Activated T-cell treated with anti-CD3 and anti-CD28 coated beads for 1 hour (primary cell): ENCODE data around the gene KCNK4.
"Not testable (repeated sequence)": the region's sequence is repeated elsewhere in the genome, so short reads cannot be mapped to it uniquely, and the experiment has no call there.

Experiments used
- DNase-seq: peaks from one replicate; pipeline ENCODE4 v3.0.0-alpha.2; 2020; ENCODE audit warnings: low read depth

The KCNK4 gene

DNA sequence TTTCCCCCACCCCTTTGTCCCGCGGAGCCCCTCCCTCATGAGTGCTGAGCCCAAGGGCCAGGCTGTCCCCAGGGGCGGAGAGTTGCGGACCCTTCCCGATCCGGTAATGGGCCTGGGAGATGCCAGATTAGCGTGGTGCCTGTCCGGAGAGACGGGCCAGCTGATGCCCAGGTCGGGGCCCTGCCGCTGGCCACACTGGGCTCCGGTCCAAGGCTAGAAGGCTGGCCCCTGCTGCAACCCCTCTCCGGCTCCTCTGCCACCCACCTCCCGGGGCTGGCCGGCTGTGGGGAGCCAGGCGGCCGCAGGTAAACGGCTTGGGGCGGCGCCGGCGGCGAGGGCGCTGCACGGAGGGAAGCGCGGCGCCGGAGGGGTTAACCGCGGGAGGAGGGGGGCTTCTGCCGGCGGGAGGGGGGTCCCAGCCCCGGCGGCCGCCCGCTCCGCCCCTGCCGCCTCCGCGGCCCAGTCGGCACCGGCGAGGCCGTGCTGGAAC is at the start of gene KCNK4:
KCNK4 (plus strand) TSS at position 41 of the 490 bp plus-strand sequence. CDS start 1,717 bp downstream, outside the sequence.
- no peak for DNase-seq

DNA sequence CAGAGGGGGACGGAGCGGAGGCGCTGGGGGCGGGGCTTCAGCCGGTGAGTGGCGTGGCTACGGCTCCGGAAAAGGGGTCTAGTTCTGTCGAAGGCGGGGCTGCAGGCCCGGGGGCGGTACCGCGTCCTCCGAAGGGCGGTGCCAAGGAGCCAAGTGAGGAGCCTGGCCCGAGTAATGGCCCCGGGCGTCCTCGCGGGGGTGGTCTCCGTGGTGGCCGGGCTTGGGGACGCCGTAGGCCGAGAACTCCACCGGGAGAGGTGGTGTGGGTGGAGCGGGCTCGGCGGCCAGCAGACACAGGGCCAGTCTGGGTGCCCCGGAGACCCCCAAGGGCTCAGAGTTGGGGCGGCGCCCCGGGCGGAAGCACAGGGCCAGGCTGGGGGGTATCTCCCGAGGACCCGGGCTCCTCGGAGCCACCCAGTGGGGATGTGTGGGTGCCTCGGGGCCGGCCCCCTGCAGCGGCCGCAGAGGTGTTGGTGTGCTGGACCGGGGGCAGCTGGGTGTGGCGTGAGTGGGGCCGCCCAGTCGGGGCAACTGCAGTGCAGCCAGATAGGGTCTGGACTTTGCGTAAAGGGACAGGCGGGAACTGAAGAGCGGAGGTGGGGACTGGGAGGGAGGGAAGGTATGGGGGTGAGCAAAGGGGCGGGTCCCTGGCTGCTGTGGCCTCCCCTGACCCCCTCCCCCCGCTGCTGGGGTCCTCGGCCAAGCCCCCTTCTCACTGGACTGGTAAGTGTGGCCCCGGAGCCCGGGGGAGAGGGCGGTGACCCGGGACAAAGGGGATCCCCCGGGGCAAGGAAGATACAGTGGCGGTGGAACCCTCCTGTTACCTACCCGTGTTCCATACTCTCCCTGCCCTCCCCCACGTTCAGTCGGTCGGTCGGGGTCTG is 49.4 kb upstream of the KCNK4 start:
- no peak for DNase-seq

- DNase-seq, result no peak
Measured at GRCh38 chr11:64243236-64243854, 47.8 kb upstream of the KCNK4 start.

DNA sequence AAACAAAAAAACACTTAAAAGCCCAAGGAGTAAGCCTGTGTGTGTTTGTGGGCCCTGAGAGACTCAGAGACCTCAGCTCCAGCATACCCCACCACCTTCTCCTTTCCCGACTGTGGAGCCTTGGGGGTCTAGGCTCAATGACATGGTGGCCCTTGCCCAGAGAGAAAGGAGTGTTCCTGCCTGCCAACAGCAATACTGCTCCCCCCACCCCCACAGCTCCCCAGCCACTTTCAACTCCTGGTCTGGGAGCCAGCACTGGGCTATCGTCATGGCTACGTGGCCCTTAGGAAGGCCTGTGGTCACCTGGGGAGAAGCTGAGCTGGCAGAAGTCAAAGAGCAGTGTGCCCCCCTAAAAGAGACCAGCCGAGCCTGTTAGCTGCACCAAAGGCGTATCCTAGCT is 47.0 kb upstream of the KCNK4 start:
- no peak for DNase-seq

DNA sequence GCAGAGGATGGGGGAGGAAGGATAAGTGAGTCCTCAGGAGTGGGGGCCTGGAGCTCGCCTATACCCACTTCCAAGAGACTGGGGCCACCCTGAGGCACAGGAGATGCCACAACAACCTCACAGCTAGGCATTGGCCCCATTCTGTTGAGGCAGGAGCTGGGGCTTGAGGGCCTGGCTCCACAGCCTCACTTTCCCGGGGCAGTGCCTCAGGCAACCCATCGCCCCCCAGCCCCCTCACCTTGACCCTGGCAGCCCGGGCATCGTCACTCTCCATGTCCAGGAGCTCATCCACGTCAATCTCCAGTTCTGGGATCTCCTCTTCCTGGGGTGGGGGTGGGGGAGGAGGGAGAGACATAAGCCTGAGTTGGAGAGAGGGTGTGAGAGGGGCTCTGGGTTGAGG is 46.1 kb upstream of the KCNK4 start:
- no peak for DNase-seq

GRCh38 chr11:64245401-64245796 is 45.7 kb upstream of the KCNK4 start:
- DNase-seq, result peak; percentile 51

GRCh38 chr11:64245797-64246620 is 45.1 kb upstream of the KCNK4 start:
- DNase-seq, result peak; percentile 53

DNA sequence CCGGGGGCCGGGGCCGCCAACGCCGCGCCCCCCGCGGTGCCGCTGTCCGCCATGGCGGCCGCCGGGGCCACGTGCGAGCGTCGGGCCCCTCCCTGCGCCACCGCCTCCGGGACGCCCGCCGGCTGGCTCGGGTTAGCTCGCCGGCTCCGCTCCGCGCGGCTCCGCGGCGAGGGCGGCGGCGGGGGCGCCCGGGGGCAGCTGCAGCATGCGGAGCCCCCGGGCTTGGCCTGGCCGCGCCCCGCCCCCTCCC is 44.6 kb upstream of the KCNK4 start:
- not testable (repeated sequence) for DNase-seq

DNA sequence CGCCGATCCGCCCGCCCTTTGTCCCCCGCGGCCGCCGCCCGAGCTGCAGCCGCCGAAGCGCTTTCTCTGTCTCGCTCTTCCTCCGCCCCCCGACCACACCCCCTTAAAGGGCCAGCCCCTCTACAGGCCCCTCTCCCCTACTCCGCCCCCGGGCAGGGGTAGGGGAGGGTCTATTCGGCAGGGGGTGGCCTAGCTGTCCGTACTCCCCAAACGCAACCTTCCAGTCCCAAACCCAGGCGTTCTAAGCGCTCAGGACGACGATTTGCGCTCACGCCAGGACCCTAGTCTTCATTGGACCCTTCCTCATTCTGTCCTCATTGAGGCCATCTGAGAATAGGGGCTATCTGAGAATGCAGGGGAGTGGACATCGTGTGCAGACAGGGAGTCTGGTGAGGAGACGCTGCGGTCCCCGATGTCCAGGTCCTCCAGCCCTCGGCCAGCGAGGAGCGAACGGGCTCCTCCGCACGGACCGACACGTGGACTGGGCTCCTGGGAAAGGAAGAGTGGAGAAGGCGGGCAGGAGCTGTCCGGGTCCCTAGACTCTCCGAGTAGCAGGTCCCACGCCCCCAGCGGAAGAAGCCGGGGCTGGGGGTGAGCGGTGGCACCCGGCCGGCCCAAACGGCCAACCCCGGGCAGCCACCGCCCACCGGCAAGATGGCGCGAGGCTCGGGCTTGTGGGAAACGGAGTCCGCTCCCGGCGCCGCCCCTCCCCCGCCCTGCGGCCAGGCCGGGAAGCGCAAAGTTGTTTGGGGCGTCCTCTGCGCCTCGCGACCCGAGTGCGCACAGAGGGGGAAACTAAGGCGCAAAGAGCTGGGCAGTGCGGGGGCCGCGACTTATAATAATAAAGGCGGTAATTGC is 44.0 kb upstream of the KCNK4 start, which contains the start of gene PPP1R14B:
PPP1R14B (minus strand) TSS at position 73 of the 858 bp plus-strand sequence. CDS start 270 bp downstream, outside the sequence.
- DNase-seq, result peak; percentile 74

GRCh38 chr11:64247729-64248531 is 43.2 kb upstream of the KCNK4 start:
- no peak for DNase-seq

DNA sequence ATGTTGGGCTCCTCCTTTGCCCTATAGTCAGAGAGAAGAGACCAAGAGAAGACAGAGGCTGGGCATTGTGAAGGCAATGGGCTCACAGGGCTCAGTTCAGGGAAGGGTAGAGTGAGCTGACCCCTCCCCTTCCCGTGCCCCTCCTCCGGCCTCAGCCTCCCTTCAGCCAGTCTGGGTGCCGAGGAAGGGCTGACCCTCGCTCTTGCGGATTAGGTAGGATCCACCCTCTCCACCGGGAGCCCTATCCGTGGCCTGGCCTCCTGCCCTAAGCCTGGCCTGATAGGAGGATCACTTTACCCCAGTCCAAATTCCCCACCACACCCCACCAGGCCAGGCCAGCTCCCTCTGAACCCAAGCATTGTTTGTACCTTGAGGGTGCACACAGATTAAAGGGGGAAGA is 42.5 kb upstream of the KCNK4 start:
- no peak for DNase-seq

GRCh38 chr11:64249038-64249437 is 42.1 kb upstream of the KCNK4 start:
- no peak for DNase-seq

DNA sequence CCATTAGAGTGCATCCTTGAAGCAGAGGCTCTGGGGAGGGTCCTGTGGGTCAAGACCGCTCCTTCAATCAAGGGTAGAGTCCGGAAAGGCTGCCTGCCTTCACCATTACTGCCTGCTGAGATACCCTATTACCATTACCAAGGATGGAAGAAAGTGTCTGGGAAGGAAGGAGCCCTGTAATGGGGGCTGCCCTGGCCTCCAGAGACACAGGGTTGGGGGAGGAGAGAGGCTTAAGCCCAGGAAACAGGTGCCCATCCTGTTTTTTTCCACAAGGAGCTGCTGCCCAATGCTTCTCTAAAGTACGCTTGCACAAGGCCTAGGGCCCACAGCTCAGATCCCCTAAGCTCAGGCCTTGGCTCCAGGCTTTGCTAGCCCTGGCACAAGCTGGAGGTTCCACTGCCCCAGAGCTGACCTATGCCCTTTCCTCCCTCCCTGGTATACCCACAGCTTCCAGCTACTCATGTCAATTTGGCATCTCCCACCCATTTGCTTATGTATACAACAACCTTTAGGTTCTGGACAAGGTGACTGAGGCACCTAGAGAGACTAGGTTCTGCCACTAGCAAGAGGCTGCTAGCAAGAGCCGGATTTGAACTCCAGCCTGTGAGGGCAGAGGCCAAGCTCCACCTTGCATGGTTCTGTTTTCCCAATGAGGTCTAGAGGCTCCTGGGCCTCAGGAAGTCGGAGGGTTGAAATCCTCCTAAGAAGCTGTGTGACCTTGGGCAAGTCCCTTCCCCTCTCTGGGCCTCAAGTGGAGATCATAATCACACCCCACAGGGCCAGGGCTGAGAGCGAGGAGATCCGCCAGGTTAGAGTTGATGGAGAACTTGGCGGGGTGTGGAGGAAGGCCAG is 41.3 kb upstream of the KCNK4 start:
- DNase-seq, result no peak

DNA sequence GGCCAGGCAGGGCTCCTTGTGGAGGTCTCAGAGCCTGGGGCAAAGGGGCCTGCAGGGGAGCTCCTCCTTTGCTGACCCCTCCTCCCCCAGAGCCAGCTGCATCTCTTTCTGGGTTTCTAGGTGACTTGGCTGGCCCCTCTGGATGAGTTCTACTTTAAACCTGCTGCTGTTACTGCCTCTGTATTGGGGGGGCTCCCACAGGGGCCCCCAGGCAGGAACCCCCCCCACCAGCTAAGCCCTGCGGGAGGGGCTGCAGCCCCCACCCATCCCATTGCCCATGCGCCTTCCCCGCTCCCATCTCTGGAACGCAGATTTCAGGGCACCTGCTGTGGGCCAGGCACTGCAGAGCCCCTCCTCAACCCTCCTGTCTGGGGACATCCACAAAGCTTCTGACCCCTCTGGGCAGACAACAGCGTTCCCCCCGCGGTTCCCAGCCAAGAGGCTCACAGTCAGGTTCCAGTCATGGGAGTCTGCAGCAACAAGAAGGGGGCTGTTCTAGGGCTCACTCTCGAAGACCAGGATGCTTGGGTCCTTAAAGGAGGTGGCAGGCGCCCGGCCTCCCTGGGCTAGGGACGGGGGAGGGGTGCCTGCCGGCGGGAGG is 40.6 kb upstream of the KCNK4 start:
- no peak for DNase-seq

DNA sequence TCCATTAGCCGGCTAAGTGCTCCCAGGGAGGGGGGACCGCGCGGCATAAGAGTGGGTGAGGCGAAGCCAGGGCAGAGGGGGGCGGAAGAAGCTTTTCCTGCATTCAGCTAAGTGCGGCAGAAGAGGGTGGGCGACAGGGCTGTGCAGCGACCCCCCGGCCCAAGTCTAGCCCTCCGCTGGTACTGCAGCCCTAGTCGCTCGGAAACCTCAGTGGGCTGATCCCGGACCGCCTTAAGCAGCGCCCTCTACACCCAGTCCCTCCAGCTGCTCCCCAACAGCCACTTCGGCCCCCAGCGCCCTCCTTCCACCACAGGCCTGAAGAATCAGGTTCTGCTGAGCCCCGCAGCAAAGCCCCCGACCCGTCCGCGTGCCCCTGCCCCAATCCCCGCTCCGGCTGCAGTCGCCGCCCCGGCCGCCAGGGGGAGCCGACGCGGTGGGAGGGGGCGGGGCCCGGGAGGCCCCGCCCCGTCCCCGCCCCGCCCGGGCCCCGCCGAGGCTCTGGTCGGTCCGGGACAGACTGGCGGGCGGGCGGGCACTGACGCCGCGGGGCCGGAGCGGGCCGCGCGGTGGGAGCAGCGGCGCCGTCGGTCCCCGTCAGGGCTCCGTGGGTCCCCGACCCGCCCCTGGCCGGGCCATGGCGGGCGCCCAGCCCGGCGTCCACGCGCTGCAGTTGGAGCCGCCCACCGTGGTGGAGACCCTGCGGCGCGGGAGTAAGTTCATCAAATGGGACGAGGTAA is 39.9 kb upstream of the KCNK4 start, which contains the start of gene PLCB3:
PLCB3 (plus strand) TSS at position 515 of the 737 bp plus-strand sequence; CDS start at position 635, 120 bp downstream.
- DNase-seq, result peak; percentile 64

DNA sequence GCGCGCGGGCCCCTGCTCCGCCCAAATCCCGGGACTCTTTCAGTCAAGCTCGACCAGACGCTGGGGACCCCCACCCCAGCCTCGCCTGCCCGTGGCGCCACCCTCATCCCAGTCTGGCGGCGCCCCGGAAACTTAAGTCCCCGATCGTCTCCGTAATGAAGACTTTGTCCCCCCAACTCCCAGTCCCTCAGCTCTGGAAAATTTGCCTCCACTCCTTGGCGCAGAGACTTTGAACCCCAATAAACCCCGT is 39.4 kb upstream of the KCNK4 start:
- DNase-seq, result no peak

DNA sequence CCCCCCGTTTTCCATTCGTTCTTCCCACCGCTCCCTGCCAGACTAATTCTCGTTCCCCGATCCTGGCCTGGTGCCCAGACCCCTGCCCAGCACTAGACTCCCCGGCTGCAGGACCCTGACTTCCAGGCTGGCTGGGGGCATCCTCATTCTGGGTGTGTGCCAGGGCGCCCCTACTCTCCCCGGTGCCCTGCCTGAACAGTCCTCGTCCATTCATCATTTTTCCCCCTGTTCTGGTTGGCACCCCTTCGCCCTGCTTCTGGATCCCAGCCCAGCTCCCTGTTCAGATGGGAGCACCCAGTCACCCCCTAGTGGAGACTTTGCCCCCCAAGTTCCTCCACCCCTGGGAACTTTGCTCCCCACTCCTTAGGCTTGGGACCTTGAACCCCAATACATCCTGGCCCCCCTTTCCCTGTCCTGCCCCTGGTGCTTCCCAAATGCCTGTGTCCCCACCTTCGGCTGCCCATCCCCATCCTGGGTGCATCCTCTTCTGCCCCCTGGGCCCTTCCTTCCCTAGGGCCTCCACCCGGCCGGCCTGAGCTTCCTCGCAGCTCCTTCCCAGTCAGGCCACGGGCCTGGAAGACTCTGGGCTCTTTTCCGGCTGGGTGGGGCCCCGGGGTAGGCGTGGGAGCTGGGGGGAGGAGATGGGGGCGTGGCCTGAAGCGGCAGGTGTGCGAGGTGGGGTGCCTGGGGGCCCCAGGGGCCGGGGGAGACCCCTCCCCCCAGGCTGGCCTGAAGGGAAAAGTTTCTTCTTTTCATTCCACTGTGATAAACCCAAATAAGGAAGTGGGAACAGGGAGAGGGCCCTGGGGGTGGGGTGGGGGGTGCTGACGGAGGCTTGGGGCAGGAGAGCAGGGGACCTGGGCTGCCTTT is 38.9 kb upstream of the KCNK4 start:
- DNase-seq, result no peak

GRCh38 chr11:64253043-64253442 is 38.1 kb upstream of the KCNK4 start:
- DNase-seq, result no peak
